ENCODE data around the gene CPO. TPM values are rescaled to one million over a fixed set of nuclear protein-coding genes. Genes with fewer than 3 reads are reported as not detected.

CPO gene, protein sequence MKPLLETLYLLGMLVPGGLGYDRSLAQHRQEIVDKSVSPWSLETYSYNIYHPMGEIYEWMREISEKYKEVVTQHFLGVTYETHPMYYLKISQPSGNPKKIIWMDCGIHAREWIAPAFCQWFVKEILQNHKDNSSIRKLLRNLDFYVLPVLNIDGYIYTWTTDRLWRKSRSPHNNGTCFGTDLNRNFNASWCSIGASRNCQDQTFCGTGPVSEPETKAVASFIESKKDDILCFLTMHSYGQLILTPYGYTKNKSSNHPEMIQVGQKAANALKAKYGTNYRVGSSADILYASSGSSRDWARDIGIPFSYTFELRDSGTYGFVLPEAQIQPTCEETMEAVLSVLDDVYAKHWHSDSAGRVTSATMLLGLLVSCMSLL
- total RNA-seq (2011; cell fraction: chromatin; rRNA removed; ENCODE audit: low replicate concordance) = not detected in 2 replicates
- total RNA-seq (2011; cell fraction: nucleolus; rRNA removed) = not detected in 2 replicates
- not detected in 2 replicates for total RNA-seq (2011; cell fraction: nucleoplasm; rRNA removed)
- not detected in 2 replicates for total RNA-seq (2014; rRNA removed)
- not detected in 2 replicates for total RNA-seq (2014; rRNA removed; fragmentation: Illumina TruSeq; extraction: Trizol)
- total RNA-seq (2015; rRNA removed; fragmentation: Illumina TruSeq; extraction: Trizol) = not detected in 2 replicates
- not detected in 2 replicates for total RNA-seq (2021)
- polyA plus RNA-seq (2011; rRNA removed) = not detected in 2 replicates
- polyA plus RNA-seq (2011; cell fraction: cytosol; rRNA removed) = not detected in 2 replicates
- not detected in 2 replicates for polyA plus RNA-seq (2011; cell fraction: nucleus; rRNA removed)
- not detected in 2 replicates for polyA plus RNA-seq (2012)
- polyA plus RNA-seq (2014; fragmentation: Illumina TruSeq; extraction: Trizol) = not detected in 2 replicates
- not detected for polyA plus RNA-seq (2014; fragmentation: Nextera tagmentation; extraction: Ambion mirVana)
- not detected in 2 replicates for polyA plus RNA-seq (2014; rRNA removed)
- not detected in 2 replicates for polyA minus RNA-seq (2011; rRNA and poly(A)+ RNA removed)
- not detected in 2 replicates for polyA minus RNA-seq (2011; cell fraction: cytosol; rRNA and poly(A)+ RNA removed)
- not detected in 2 replicates for polyA minus RNA-seq (2011; cell fraction: nucleus; rRNA and poly(A)+ RNA removed)
- percentile 4 among the genes with signal in this experiment for Bru-seq, nascent RNA
- percentile 8 among the genes with signal in this experiment for BruChase-seq, experiment 1, labeled RNA remaining after a 2-hour chase
- percentile 19 among the genes with signal in this experiment for BruChase-seq, experiment 2, labeled RNA remaining after a 6-hour chase
- long read RNA-seq, experiment 1 = 0 reads
- long read RNA-seq, experiment 2 = 0 reads
- long read RNA-seq, experiment 3 = 0 reads

DNA sequence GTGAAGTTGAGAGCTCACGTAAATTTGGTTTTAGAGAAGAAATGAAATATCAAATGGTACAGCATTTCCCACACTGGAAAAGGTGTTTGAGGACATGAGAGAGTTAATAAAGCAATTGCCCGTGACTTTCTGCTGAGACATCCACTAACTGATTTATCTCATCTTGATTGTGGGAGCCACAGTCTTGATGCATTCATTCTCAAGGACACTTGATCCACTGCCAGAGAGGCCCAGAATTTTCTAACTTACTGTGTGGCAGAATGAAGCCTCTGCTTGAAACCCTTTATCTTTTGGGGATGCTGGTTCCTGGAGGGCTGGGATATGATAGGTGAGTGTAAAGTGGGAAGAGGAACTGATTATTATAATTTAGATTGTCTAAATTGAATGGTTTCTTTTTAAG, at the start of gene CPO:
TSS of gene CPO (plus strand) at position 179 of the 400 bp plus-strand sequence. CDS start at position 261, 82 bp downstream.
- no peaks in the 10 kb centered on the region for H3K36me3 ChIP-seq (ENCODE audit: control insufficient read depth, insufficient read depth, low read length)
- H3K4me2 ChIP-seq (ENCODE audit: insufficient read depth, low read length) = no peak within 1 kb of the TSS
- ChIA-PET POLR2A (no interaction called here), CTCF (ENCODE audit: low intra/inter-chr PET ratio) (no interaction called here)
- no peak within 1 kb of the TSS for H3K9ac ChIP-seq (ENCODE audit: insufficient read depth in 1 of 2, low read depth in 2 of 2, low read length in 2 of 2)
- no peaks in the 10 kb centered on the region for H3K9me1 ChIP-seq (ENCODE audit: control insufficient read depth, insufficient read depth, low read length)
- no TSS peak for BruUV-seq (replicated peaks)
- intact Hi-C loops (cut with micrococcal nuclease) (no loop called here), in situ Hi-C loops (cut with MboI) (no loop called here)
- FAIRE-seq = no peak
- H3K27ac ChIP-seq (ENCODE audit: extremely low read depth, low read depth, low read length) = no peak within 1 kb of the TSS
- no peaks in the 10 kb centered on the region for H3K4me1 ChIP-seq (replicated peaks in 1 of 2; ENCODE audit: control insufficient read depth in 2 of 2, insufficient read depth in 2 of 2, low read length in 2 of 2)
- WGBS (ENCODE audit: insufficient coverage, low coverage, missing lambda C conversion rate) = 0% methylated on average over 1 of the region's 2 CpGs
- no peak for DNase-seq (ENCODE audit: extremely low read depth in 1 of 4, low spot score in 3 of 4)
- ATAC-seq = no peak
- no peaks in the 10 kb centered on the region for H4K20me1 ChIP-seq (replicated peaks; ENCODE audit: control insufficient read depth, insufficient read depth, low read length)
- no peaks in the 10 kb centered on the region for H3K9me3 ChIP-seq (replicated peaks; ENCODE audit: control insufficient read depth, insufficient read depth, low read depth, low read length)
- H3K4me3 ChIP-seq = no peak within 1 kb of the TSS
- H2AFZ ChIP-seq (ENCODE audit: low read depth, low read length) = no peak within 1 kb of the TSS
- H3K27me3 ChIP-seq (ENCODE audit: control insufficient read depth in 2 of 2, insufficient read depth in 2 of 2, low read length in 2 of 2) = no peaks in the 10 kb centered on the region
- no peaks in the 10 kb centered on the region for H3K79me2 ChIP-seq (ENCODE audit: control insufficient read depth, insufficient read depth, low read length)
- TF ChIP-seq, protein P1, sequence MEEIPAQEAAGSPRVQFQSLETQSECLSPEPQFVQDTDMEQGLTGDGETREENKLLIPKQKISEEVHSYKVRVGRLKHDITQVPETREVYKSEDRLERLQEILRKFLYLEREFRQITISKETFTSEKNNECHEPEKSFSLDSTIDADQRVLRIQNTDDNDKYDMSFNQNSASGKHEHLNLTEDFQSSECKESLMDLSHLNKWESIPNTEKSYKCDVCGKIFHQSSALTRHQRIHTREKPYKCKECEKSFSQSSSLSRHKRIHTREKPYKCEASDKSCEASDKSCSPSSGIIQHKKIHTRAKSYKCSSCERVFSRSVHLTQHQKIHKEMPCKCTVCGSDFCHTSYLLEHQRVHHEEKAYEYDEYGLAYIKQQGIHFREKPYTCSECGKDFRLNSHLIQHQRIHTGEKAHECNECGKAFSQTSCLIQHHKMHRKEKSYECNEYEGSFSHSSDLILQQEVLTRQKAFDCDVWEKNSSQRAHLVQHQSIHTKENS (CRISPR knock-in tag; IDR thresholded peaks at IDR 0.05) = no peak
- TF ChIP-seq ZKSCAN8 (CRISPR knock-in tag; IDR thresholded peaks at IDR 0.05) (no peak), MED1 (CRISPR knock-in tag; IDR thresholded peaks at IDR 0.05; ENCODE audit: borderline replicate concordance) (no peak), KDM5B (IDR thresholded peaks at IDR 0.05; ENCODE audit: insufficient replicate concordance, low read depth, low read length) (no peak), TEAD1 (CRISPR knock-in tag; IDR thresholded peaks at IDR 0.05) (no peak), ZNF316 (IDR thresholded peaks at IDR 0.05) (no peak), RFX1 (IDR thresholded peaks at IDR 0.05) (no peak), LEF1 (IDR thresholded peaks at IDR 0.05) (no peak), CREM (IDR thresholded peaks at IDR 0.05; ENCODE audit: low read depth) (no peak), ZNF212 (CRISPR knock-in tag; IDR thresholded peaks at IDR 0.05) (no peak), ZNF140 (CRISPR knock-in tag; IDR thresholded peaks at IDR 0.05) (no peak), GTF2E2 (tag; IDR thresholded peaks at IDR 0.05) (no peak), HDAC1 (IDR thresholded peaks at IDR 0.05) (no peak)
- TF ChIP-seq, protein P2, sequence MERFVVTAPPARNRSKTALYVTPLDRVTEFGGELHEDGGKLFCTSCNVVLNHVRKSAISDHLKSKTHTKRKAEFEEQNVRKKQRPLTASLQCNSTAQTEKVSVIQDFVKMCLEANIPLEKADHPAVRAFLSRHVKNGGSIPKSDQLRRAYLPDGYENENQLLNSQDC (CRISPR knock-in tag; IDR thresholded peaks at IDR 0.05) = no peak
- TF ChIP-seq, protein P3, sequence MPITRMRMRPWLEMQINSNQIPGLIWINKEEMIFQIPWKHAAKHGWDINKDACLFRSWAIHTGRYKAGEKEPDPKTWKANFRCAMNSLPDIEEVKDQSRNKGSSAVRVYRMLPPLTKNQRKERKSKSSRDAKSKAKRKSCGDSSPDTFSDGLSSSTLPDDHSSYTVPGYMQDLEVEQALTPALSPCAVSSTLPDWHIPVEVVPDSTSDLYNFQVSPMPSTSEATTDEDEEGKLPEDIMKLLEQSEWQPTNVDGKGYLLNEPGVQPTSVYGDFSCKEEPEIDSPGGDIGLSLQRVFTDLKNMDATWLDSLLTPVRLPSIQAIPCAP (CRISPR knock-in tag; IDR thresholded peaks at IDR 0.05; ENCODE audit: borderline replicate concordance) = no peak
- TF ChIP-seq, protein P4, sequence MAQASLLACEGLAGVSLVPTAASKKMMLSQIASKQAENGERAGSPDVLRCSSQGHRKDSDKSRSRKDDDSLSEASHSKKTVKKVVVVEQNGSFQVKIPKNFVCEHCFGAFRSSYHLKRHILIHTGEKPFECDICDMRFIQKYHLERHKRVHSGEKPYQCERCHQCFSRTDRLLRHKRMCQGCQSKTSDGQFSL (CRISPR knock-in tag; IDR thresholded peaks at IDR 0.05) = no peak
- TF ChIP-seq, protein P4 (tag; IDR thresholded peaks at IDR 0.05) = no peak
